Fibroblast of the aortic adventitia (primary cell): ENCODE data around the gene CDH16. TPM values are rescaled to one million over a fixed set of nuclear protein-coding genes. Genes with fewer than 3 reads are reported as not detected.

Source experiments
- DNase-seq: peaks from one replicate; pipeline ENCODE4 v3.0.0-alpha.2; 2010; ENCODE audit warnings: low read depth
- H3K4me3 ChIP-seq: 2 replicates; pipeline ENCODE4 v1.5.1; 2011; ENCODE audit warnings: low read depth, mild to moderate bottlenecking, control low read depth, low read length, moderate library complexity
- total RNA-seq: library from RNA; depleted of rRNA; stranded (reverse); fragments of >200 nt; gene quantifications from 2 replicates; pipeline ENCODE4 v1.2.3, GENCODE V29; 2012; ENCODE audit warnings: low replicate concordance
- TF ChIP-seq, protein P1 (sequence below): IDR thresholded peaks from 2 replicates; pipeline ENCODE4 v1.5.1; 2011; ENCODE audit warnings: mild to moderate bottlenecking, low read length, control low read depth, inconsistent platforms; ENCODE audit not compliant: insufficient read depth

Gene CDH16, protein sequence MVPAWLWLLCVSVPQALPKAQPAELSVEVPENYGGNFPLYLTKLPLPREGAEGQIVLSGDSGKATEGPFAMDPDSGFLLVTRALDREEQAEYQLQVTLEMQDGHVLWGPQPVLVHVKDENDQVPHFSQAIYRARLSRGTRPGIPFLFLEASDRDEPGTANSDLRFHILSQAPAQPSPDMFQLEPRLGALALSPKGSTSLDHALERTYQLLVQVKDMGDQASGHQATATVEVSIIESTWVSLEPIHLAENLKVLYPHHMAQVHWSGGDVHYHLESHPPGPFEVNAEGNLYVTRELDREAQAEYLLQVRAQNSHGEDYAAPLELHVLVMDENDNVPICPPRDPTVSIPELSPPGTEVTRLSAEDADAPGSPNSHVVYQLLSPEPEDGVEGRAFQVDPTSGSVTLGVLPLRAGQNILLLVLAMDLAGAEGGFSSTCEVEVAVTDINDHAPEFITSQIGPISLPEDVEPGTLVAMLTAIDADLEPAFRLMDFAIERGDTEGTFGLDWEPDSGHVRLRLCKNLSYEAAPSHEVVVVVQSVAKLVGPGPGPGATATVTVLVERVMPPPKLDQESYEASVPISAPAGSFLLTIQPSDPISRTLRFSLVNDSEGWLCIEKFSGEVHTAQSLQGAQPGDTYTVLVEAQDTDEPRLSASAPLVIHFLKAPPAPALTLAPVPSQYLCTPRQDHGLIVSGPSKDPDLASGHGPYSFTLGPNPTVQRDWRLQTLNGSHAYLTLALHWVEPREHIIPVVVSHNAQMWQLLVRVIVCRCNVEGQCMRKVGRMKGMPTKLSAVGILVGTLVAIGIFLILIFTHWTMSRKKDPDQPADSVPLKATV
- not detected in 2 replicates for total RNA-seq

- no peak within 1 kb of the TSS for H3K4me3 ChIP-seq
- DNase-seq = no peak
- TF ChIP-seq, protein P1, sequence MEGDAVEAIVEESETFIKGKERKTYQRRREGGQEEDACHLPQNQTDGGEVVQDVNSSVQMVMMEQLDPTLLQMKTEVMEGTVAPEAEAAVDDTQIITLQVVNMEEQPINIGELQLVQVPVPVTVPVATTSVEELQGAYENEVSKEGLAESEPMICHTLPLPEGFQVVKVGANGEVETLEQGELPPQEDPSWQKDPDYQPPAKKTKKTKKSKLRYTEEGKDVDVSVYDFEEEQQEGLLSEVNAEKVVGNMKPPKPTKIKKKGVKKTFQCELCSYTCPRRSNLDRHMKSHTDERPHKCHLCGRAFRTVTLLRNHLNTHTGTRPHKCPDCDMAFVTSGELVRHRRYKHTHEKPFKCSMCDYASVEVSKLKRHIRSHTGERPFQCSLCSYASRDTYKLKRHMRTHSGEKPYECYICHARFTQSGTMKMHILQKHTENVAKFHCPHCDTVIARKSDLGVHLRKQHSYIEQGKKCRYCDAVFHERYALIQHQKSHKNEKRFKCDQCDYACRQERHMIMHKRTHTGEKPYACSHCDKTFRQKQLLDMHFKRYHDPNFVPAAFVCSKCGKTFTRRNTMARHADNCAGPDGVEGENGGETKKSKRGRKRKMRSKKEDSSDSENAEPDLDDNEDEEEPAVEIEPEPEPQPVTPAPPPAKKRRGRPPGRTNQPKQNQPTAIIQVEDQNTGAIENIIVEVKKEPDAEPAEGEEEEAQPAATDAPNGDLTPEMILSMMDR = no peak
Measured at GRCh38 chr16:66918803-66919568, at the start of gene CDH16. Gene CDH16, minus strand, starts transcription at chr16:66918885. Its CDS starts 820 bp downstream, at chr16:66918065.

- no peak for DNase-seq
- TF ChIP-seq, protein P1 = no peak
- H3K4me3 ChIP-seq = no peak overlapping the region
Measured at GRCh38 chr16:66964049-66964448, 45.4 kb upstream of the CDH16 start.

DNA sequence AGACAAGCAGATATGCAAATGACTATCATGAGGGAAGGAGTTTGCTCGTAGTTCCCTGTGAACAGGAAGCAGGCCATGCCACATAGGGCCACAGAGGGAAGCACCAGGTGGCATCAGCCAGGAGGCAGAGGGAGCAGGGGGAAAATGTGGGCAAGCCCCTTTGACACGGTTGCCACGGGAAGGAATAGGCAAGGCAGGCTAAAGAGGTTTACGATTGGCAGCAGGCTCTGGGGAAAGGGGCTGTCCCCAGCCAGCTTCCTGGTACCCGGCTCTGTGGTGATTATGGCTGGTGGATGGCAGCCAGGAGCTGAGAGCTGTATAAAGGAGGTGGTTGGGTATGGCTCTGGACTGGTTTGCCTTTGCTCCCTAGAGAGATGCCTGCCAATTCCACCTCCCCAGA lies 43.2 kb upstream of the CDH16 start:
- TF ChIP-seq, protein P1 = no peak
- no peak overlapping the region for H3K4me3 ChIP-seq
- DNase-seq = peak; percentile 36

DNA sequence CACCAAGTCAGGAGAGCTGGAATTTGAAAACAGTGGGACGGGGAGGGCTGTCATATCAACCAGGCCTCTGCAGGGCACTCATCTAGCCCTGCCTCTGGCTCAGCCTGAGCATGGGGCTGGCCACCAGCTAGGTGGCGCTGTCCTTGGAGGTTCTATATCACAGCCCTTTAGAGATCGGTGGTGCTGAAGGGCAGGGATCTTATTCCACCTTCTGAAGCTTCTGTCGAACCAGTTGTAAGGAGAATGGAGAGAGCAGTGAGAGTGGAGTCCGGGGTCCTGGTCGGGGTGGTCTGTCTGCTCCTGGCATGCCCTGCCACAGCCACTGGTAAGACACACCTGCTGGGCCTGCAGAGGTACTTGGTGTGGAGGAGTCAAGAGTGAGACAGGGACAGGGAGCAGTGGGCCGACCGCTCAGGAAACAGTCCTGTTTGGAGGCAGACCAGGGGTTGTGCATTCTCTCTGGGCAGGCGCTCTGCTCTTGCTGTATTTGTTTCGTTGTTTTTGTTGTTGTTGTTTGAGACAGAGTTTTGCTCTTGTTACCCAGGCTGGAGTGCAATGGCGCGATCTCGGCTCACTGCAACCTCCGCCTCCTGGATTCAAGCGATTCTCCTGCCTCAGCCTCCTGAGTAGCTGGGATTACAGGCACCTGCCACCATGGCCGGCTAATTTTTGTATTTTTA lies 42.5 kb upstream of the CDH16 start, which contains the start of gene CES3:
CES3 (plus strand) TSS at position 202 of the 680 bp plus-strand sequence; CDS start at position 244, 42 bp downstream.
- H3K4me3 ChIP-seq = no peak within 1 kb of the TSS
- TF ChIP-seq, protein P1 = peak; percentile 72
- peak; percentile 55 for DNase-seq

GRCh38 chr16:66960270-66960669 lies 41.6 kb upstream of the CDH16 start:
- TF ChIP-seq, protein P1 = no peak
- no peak overlapping the region for H3K4me3 ChIP-seq
- no peak for DNase-seq

GRCh38 chr16:66959704-66960161 lies 41.0 kb upstream of the CDH16 start:
- H3K4me3 ChIP-seq = no peak overlapping the region

More at GRCh38 chr16:66959704-66960161, 41.0 kb upstream of the CDH16 start:
- TF ChIP-seq, protein P1 = no peak
- DNase-seq = no peak
